ENCODE measurements around the gene HOXA11.

HOXA11 gene

GRCh38 chr7:27185013-27185853 lies at the start of gene HOXA11:
TSS of gene HOXA11 (minus strand) at chr7:27185232. CDS start at chr7:27185144, 88 bp downstream.
- DNase-seq (ENCODE audit: low read depth), result no peak

GRCh38 chr7:27229448-27229847 lies 44.4 kb upstream of the HOXA11 start:
- DNase-seq (ENCODE audit: low read depth), result no peak

GRCh38 chr7:27224983-27225934 lies 40.2 kb upstream of the HOXA11 start:
- no peak for DNase-seq (ENCODE audit: low read depth)

- DNase-seq (ENCODE audit: low read depth), result no peak
These were observed 39.0 kb upstream of the HOXA11 start for GRCh38 chr7:27223941-27224575.

DNA sequence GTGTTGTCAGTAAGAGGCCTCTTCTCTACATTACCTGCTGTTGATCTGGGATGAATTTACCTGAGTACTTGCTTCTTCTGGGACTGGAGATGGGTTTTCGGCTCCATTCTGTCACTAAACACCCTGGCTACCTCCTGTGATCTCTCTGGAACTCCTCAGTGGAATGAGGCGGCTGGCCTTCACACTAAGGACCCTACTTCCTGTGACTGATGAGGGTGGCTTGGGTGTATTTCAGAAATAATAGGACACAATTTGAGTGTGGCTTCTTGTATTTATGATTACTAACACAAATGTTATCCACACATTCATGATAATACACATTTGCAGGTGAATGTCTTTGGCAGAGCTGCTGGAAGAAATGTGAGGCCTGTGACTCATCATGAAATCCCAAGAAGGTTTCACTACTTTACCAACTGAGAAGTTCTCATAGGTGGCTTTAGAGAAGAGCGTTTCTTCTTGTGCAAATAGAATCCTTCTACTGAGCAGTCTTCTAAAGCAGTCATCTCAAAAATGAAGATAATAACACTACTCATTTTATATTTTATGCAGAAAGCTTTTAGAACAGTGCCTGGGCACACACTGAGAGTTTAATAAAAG lies 36.3 kb upstream of the HOXA11 start:
- no peak for DNase-seq (ENCODE audit: low read depth)

DNA sequence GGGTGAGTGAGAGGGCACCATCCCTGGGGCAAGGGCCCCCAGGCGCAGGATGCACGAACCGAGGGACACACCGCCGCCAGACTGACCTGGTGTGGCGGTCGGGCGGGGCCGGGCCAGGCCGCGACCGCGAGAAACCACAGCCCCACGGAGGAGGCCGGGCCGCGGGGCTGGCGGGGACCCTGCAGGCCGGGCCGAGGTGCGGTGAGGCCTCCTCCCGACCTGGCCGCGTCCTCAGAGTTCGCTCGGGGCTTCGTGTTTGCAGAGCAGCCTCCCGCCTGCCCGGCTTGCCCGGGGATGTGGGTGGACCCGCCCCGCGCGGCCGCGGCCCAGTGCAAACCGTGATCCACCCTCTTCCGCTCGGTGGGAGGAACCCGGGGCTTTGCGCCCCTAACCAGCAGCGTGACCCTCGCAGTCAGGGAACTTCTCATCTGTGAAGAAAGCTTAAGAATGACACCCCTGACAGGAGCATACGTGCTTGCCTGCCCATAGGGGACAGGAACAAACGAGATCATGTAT lies 35.5 kb upstream of the HOXA11 start:
- DNase-seq (ENCODE audit: low read depth), result no peak

DNA sequence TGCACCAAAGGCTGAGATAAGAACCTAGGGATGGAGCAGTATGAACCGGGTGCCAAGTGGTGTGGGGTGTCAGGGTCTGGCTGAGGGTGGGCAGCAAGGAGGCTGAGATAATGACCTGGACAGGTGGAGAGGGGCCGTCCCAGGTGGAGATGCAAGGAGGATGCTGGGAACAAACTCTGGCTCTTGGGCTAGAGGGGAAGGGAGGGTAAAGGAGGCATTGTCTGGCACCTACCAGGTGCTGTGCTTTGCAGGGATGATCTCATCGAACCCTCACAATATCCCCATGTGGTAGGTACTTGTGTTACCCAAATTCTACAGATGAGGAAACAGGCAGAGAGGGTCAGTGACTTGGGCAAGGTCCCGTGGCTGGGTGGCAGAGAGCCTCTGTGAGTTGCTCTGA lies 34.8 kb upstream of the HOXA11 start:
- no peak for DNase-seq (ENCODE audit: low read depth)

GRCh38 chr7:27217951-27218350 lies 32.9 kb upstream of the HOXA11 start:
- DNase-seq (ENCODE audit: low read depth), result no peak

- DNase-seq (ENCODE audit: low read depth), result no peak
These were observed 30.3 kb upstream of the HOXA11 start for GRCh38 chr7:27215356-27215755.

DNA sequence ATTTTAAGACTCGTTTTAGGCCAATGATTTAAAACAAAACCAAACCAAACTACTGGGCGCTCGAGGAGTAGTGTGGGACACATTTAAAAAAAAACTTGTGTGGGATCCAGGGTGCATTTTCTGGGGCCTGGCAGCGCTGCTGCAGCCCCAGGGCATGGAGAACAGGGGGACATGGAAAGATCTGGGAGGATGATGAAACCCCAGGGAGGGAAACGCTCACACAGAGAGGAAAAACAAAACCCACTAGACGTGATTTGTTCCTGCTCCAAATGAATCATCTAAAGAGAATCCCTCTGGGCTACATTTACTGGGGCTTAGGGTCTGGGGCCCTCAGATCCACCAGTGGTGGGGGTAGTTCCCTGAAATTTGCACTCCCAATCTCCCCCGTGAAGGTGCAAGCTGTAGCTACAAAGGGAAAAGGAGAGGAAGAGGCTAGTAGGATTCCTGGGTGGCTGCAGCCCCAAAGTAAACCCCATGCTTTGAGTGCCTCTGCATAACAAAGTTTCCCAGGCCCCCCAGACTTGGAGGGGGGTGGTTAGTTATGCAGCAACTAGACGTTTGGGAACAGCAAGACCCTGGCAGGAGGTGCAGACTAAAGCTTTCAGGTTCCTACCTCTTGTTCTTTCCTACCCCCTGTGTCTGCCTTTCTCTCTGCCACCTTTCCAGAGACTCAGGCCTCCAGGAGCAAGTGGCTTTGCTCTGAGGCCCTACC lies 29.4 kb upstream of the HOXA11 start:
- DNase-seq (ENCODE audit: low read depth), result no peak

DNA sequence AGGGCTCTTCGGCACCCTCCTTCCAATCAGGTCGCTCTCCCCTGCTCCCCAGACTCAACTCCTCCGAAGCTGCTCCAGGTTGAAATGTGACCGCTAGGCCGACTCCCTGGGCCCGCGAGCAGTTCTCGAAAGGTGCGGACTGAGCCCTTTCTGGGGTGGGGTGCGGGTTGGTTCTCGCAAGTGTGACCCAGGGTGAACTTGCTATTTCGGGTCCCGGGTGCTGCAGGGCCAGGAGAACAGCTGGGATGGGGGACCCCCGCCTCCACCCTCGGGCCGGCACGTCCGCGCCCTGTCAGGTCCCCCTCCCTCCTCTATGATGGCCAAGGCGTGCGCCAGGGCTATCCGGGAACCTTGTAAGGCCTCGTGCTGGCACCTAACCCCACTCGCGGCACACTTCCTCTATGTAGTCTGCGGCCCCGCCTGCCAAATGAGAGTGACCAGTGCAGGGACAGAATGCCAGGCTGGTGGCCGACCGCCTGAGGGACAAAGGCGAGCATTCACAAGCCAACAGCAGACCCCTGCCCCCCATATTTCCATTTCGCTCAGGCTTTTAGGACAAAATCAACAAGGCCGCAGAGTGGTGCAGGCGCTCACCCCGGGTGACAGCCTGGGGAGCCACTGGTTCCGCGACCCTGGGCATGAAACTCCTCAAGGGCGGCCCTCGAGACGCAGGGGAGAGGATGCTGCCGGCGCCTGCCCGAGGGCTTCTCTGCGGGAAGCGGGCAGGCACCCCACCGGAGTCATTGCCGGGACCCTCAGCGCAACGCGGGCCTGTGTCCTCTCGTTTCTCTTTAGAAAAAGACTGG lies 28.6 kb upstream of the HOXA11 start:
- DNase-seq (ENCODE audit: low read depth), result no peak

- no peak for DNase-seq (ENCODE audit: low read depth)
These were observed 27.7 kb upstream of the HOXA11 start for GRCh38 chr7:27212497-27213432.

DNA sequence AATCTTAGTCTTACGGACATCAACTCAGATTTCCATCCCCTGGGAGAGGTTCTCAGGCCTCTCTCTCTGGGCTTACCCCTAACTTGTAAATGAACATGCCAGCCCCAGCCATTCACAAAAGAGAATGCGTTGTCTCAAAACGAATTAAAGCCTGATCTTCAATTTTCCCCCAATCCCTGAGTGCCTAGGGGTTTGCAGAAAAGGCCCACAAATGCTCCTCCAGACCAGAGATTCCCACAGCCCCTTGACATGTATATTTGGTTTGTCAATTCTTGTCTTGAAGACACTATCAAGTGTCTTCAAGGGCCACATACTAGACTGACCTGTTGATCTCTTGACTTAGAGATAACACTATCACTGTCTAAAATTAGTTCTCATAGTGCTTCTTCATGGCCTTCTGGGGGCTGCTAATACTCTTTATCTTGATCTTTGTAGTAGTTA lies 26.8 kb upstream of the HOXA11 start:
- no peak for DNase-seq (ENCODE audit: low read depth)

DNA sequence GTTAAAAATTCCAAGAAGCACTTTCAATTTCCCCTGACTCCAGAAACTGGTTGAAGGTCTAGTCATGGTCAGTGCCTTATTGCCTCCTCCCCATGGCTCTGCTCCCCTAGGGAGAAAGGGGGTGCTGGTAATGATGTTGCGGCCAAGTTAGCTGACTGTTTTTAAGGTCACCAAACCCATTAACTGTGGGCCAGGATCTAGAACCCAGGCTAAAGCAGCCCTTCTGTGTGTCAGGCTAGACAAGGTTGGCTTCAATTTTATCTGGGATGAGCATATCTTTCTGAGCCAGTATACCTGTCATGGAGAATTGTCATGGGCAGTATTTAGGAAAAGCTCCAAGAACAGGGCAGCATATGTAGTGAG lies 26.0 kb upstream of the HOXA11 start:
- no peak for DNase-seq (ENCODE audit: low read depth)

DNA sequence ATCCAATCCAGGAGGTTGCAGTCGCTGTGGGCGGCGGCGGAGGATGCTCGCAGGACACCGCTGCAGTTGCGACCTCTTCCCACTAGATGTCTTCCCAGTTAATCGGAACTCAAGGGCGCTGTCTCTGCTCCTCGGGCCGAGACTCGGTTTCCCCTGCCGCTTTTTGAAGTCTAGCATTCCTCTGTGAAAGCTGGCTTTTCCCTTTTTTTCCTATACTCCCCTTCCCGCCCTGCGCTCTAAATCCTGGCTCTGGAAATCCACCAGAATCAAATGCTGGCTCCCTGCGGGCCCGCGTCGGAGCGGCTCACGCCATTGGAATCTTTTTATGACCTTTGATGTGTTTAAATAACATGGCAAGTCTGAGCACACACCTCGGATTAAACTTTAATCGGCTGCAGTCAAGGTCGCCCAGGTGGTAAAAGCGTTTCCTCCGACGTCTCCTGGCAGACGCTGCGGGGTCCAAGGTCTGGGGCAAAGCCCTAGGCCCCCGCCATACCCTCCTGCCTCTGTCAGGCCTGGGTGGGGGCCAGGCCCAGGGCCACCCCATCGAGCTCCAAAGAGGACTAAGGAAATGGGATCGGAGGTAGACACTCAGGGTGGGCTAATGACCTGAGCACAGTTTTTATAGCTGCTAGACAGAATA lies 25.5 kb upstream of the HOXA11 start:
- no peak for DNase-seq (ENCODE audit: low read depth)

DNA sequence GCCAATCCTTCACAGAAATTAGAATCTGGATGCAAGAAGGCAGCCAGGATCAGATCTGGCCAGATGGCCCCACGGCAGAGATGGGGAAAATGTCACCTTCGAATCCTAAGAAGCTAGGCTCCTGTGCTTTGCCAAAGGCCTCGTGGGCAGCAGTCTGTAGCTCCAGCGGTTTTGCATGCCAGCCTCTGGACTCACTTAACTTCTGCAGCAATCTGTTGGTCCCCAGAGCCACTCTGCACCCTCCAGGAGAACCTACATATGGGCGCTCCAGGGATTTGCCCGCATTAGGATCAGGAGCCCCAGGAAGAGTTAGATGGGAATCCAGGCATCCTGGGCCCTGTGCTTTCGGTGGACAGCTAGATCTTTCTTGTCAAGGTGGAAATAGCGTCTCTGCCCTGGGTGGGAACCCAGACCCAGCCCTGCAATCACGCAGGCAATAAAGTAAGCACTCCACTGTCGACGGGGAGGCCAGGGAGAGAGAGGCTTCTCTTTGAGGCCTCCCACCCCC lies 25.0 kb upstream of the HOXA11 start:
- no peak for DNase-seq (ENCODE audit: low read depth)

GRCh38 chr7:27208998-27209397 lies 24.0 kb upstream of the HOXA11 start:
- DNase-seq (ENCODE audit: low read depth), result no peak

- no peak for DNase-seq (ENCODE audit: low read depth)
These were observed 22.4 kb upstream of the HOXA11 start for GRCh38 chr7:27207348-27207985.

Measured in activated T-cell treated with anti-CD3 and anti-CD28 coated beads for 1 hour (primary cell).